Mesendoderm (in vitro differentiated cells): ENCODE results near the gene OXSR1.
A peak's percentile ranks its signal among the peaks of the same experiment; 100 is the strongest.
"Not testable (repeated sequence)": the region's sequence is repeated elsewhere in the genome, so short reads cannot be mapped to it uniquely, and the experiment has no call there.

Experiments used
- DNase-seq: peaks from one replicate; pipeline ENCODE4 v3.0.0; 2013
- H2AK5ac ChIP-seq: 2 replicates; pipeline ENCODE4 v1.6.1; 2013; ENCODE audit warnings: low read length, inconsistent platforms
- H2BK120ac ChIP-seq: 2 replicates; pipeline ENCODE4 v1.6.1; 2013; ENCODE audit warnings: low read depth, mild to moderate bottlenecking, low read length, moderate library complexity, mixed read lengths
- H2BK15ac ChIP-seq: replicated peaks from 2 replicates; pipeline ENCODE4 v1.6.1; 2013; ENCODE audit warnings: low read depth, mild to moderate bottlenecking, moderate library complexity
- H2BK5ac ChIP-seq: 2 replicates; pipeline ENCODE4 v1.6.1; 2013; ENCODE audit warnings: low read length, inconsistent platforms
- H3K18ac ChIP-seq: 2 replicates; pipeline ENCODE4 v1.6.1; 2013; ENCODE audit warnings: mild to moderate bottlenecking, low read length, mixed read lengths
- H3K23ac ChIP-seq: one replicate; pipeline ENCODE4 v1.6.1; 2013; ENCODE audit warnings: low read length
- H3K27ac ChIP-seq: 2 replicates; pipeline ENCODE4 v1.5.1; 2013; ENCODE audit warnings: low read depth, mild to moderate bottlenecking, inconsistent platforms, low read length, moderate library complexity
- H3K27me3 ChIP-seq: 2 replicates; pipeline ENCODE4 v1.6.1; 2013; ENCODE audit warnings: low read length, control low read depth, mild to moderate bottlenecking, inconsistent platforms; ENCODE audit not compliant: insufficient read depth, poor library complexity
- H3K36me3 ChIP-seq: 2 replicates; pipeline ENCODE4 v1.6.1; 2013; ENCODE audit warnings: low read length, inconsistent platforms; ENCODE audit not compliant: control insufficient read depth, insufficient read depth
- H3K4ac ChIP-seq: one replicate; pipeline ENCODE4 v1.6.1; 2013; ENCODE audit warnings: low read depth, mild to moderate bottlenecking, low read length, moderate library complexity
- H3K4me1 ChIP-seq: 2 replicates; pipeline ENCODE4 v1.6.1; 2013; ENCODE audit warnings: low read depth, low read length, inconsistent platforms; ENCODE audit not compliant: control insufficient read depth
- H3K4me2 ChIP-seq: 2 replicates; pipeline ENCODE4 v1.6.1; 2013; ENCODE audit warnings: low read length
- H3K4me3 ChIP-seq: 2 replicates; pipeline ENCODE4 v1.5.1; 2013; ENCODE audit warnings: mild to moderate bottlenecking, low read length
- H3K56ac ChIP-seq: one replicate; pipeline ENCODE4 v1.6.1; 2013; ENCODE audit warnings: low read length
- H3K79me1 ChIP-seq: 2 replicates; pipeline ENCODE4 v1.6.1; 2013; ENCODE audit warnings: low read length, inconsistent platforms
- H3K79me2 ChIP-seq: 2 replicates; pipeline ENCODE4 v1.6.1; 2013; ENCODE audit warnings: mild to moderate bottlenecking, low read length; ENCODE audit not compliant: control insufficient read depth, insufficient read depth
- H3K9ac ChIP-seq: 2 replicates; pipeline ENCODE4 v1.6.1; 2013; ENCODE audit warnings: low read length, inconsistent platforms
- H4K5ac ChIP-seq: one replicate; pipeline ENCODE4 v1.6.1; 2013; ENCODE audit warnings: low read length
- H4K8ac ChIP-seq: one replicate; pipeline ENCODE4 v1.6.1; 2013; ENCODE audit warnings: low read depth, mild to moderate bottlenecking, control low read depth, low read length, moderate library complexity
- WGBS: extraction: QIAGEN DNeasy Blood & Tissue Kit; methylation state at CpG from one replicate; pipeline ENCODE4 v1.1.7; 2013; ENCODE audit warnings: low lambda C conversion rate, missing lambda C conversion rate; ENCODE audit not compliant: insufficient coverage; ENCODE audit errors: extremely low coverage; 5-methylcytosine and 5-hydroxymethylcytosine counted together

OXSR1 gene

DNA sequence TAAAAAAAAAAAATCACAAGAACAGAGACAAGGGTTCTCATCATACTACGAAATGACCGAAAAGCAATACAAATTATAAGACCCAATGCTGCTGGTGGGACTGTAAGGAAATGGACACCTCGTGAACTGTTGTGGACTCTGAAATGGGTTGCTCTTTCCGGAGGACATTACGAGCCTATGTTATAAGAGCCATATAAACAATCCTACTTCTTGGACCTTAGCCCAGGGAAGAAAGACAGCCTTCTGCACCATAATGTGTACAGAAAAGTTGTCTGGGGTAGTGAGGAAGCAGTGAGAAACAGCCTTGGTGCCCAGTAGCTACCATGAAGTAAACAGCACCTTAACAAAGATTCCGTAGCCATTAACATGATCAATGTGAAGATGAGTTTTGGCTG, 119.4 kb downstream of the OXSR1 start:
- H3K79me2 ChIP-seq = no peaks in the 10 kb centered on the region
- H4K8ac ChIP-seq = no peak overlapping the region
- H3K4me3 ChIP-seq = no peak overlapping the region
- H3K4me1 ChIP-seq = peaks cover 2% of the 10 kb centered on the region
- no peak overlapping the region for H4K5ac ChIP-seq
- no peak overlapping the region for H3K18ac ChIP-seq
- H3K4ac ChIP-seq = no peak overlapping the region
- H3K4me2 ChIP-seq = no peak overlapping the region
- no peak overlapping the region for H2AK5ac ChIP-seq
- H3K79me1 ChIP-seq = no peaks in the 10 kb centered on the region
- H3K27ac ChIP-seq = no peak overlapping the region
- DNase-seq = no peak
- H3K23ac ChIP-seq = no peak overlapping the region
- no peak overlapping the region for H3K9ac ChIP-seq
- H2BK120ac ChIP-seq = no peak overlapping the region
- WGBS = no CpG with 5 or more reads among the region's 6 CpGs
- no peak overlapping the region for H2BK15ac ChIP-seq
- no peak overlapping the region for H3K56ac ChIP-seq
- H2BK5ac ChIP-seq = no peak overlapping the region
- H3K36me3 ChIP-seq = no peaks in the 10 kb centered on the region
- H3K27me3 ChIP-seq = no peaks in the 10 kb centered on the region

- peak overlapping the region; percentile 7 for H3K56ac ChIP-seq
- not testable (repeated sequence) for H2BK15ac ChIP-seq, H4K8ac ChIP-seq, DNase-seq, H2BK120ac ChIP-seq, H3K4ac ChIP-seq, H3K79me1 ChIP-seq, H4K5ac ChIP-seq, H3K23ac ChIP-seq, H3K4me2 ChIP-seq, H3K4me3 ChIP-seq, H3K4me1 ChIP-seq, H3K79me2 ChIP-seq, H3K18ac ChIP-seq, H3K36me3 ChIP-seq, H2AK5ac ChIP-seq, H3K27ac ChIP-seq, H2BK5ac ChIP-seq, H3K27me3 ChIP-seq, H3K9ac ChIP-seq
- WGBS = no CpG with 5 or more reads among the region's 16 CpGs
These were observed 124.2 kb downstream of the OXSR1 start for GRCh38 chr3:38289286-38290217.

DNA sequence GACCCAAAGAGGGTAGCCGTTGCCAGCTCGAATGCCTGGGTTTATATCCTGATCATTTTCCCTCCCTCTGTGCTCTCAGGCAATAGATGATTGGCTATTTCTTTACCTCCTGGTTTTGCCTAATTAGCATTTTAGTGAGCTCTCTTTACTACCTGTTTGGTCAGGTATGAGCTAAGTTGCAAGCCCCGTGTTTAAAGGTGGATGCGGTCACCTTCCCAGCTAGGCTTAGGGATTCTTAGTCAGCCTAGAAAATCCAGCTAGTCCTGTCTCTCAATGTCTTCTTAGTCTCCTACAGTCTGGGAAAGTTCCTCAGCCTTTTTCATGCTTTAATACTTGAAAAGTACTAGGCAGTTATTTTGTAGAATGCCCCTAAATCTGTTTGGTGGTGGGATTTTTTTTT, 131.7 kb downstream of the OXSR1 start:
- WGBS = no CpG with 5 or more reads among the region's 4 CpGs
- not testable (repeated sequence) for H3K27ac ChIP-seq, H3K4me1 ChIP-seq, H3K4ac ChIP-seq, H4K8ac ChIP-seq, H3K23ac ChIP-seq, H3K79me1 ChIP-seq, H3K56ac ChIP-seq, H2BK15ac ChIP-seq, H3K4me2 ChIP-seq, H3K36me3 ChIP-seq, H4K5ac ChIP-seq, H2BK5ac ChIP-seq, H3K27me3 ChIP-seq, H3K9ac ChIP-seq, DNase-seq, H2AK5ac ChIP-seq, H3K18ac ChIP-seq, H3K4me3 ChIP-seq, H3K79me2 ChIP-seq, H2BK120ac ChIP-seq

DNA sequence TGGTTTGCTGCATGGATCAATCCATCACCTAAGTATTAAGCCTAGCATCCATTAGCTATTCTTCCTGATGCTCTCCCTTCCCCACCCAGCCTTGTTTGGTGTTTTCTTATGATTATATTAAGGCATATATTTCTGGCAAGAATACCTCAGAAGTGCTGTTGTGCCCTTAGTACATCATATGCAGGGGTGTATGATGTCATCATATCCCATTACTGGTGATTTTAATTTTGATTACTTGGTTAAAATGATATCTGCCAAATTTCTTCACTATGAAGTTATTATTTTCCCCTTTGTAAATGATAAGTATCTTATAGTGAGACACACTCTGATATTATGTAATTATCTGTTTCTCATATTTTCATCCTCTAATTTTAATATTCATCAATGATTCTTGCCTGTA, 132.2 kb downstream of the OXSR1 start:
- no peak overlapping the region for H3K56ac ChIP-seq
- DNase-seq = no peak
- no peak overlapping the region for H2BK15ac ChIP-seq
- no peaks in the 10 kb centered on the region for H3K4me1 ChIP-seq
- H3K9ac ChIP-seq = no peak overlapping the region
- H4K5ac ChIP-seq = no peak overlapping the region
- no peak overlapping the region for H3K4me2 ChIP-seq
- no peaks in the 10 kb centered on the region for H3K79me2 ChIP-seq
- H2BK5ac ChIP-seq = no peak overlapping the region
- H2BK120ac ChIP-seq = no peak overlapping the region
- no peak overlapping the region for H3K27ac ChIP-seq
- no peak overlapping the region for H3K23ac ChIP-seq
- no peaks in the 10 kb centered on the region for H3K36me3 ChIP-seq
- no peak overlapping the region for H3K18ac ChIP-seq
- no peak overlapping the region for H2AK5ac ChIP-seq
- H3K27me3 ChIP-seq = no peaks in the 10 kb centered on the region
- no peak overlapping the region for H3K4me3 ChIP-seq
- H3K79me1 ChIP-seq = no peaks in the 10 kb centered on the region
- no peak overlapping the region for H4K8ac ChIP-seq
- no peak overlapping the region for H3K4ac ChIP-seq

DNA sequence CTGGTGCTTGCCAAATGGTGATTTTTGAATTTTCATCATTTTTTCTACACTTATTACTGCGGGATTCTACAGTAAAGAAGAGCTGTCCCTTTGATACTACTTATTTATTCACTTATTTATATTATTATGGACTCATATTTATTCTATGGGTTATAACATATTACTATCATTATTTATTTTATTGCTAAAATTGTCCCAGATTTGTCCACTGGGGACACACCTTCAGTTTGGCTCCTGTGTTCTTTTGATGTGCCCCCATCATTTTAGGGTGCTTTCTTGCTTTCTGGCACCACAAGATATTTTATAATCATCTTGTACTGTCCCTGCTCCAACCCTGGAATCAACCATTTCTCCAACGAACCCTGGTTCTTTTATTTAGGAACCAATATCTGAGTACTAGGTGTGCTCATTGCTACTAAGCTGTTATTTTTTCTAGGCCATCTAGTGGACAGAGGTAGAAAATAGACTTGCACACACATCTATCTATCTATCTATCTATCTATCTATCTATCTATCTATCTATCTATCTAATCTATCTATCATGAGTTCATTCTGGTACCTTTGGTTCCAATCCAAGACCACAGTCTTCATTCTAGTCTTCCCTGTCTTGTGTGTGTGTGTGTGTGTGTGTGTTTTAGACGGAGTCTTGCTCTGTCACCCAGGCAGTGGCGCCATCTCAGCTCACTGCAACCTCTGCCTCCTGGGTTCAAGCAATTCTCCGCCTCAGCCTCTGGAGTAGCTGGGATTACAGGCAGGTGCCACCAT, 132.8 kb downstream of the OXSR1 start:
- Histone ChIP-seq H3K18ac (no peak overlapping the region), H3K36me3 (no peaks in the 10 kb centered on the region), H2BK15ac (no peak overlapping the region), H3K56ac (no peak overlapping the region), H3K4me2 (no peak overlapping the region), H2AK5ac (no peak overlapping the region), H3K4me1 (no peaks in the 10 kb centered on the region), H4K5ac (no peak overlapping the region), H3K79me2 (no peaks in the 10 kb centered on the region), H3K79me1 (no peaks in the 10 kb centered on the region), H3K27me3 (no peaks in the 10 kb centered on the region), H3K4ac (no peak overlapping the region), H2BK120ac (no peak overlapping the region), H3K27ac (no peak overlapping the region), H2BK5ac (no peak overlapping the region), H3K4me3 (no peak overlapping the region), H3K9ac (no peak overlapping the region), H3K23ac (no peak overlapping the region), H4K8ac (no peak overlapping the region)
- no peak for DNase-seq
- WGBS = no CpG with 5 or more reads among the region's 5 CpGs
